ENCODE measurements around the gene C8G. TPM values are rescaled to one million over a fixed set of nuclear protein-coding genes. Genes with fewer than 3 reads are reported as not detected.
A peak's percentile ranks its signal among the peaks of the same experiment; 100 is the strongest.

C8G gene
- total RNA-seq, 6 experiments from 2014 or later: 248 to 755 (median 453) TPM

GRCh38 chr9:136903041-136903554, 41.9 kb upstream of the C8G start:
- Histone ChIP-seq H3K4me3 (no peak overlapping the region), H3K9me3 (no peaks in the 10 kb centered on the region), H3K4me1 (peaks cover 0 to 30% (median 14%) of the 10 kb centered on the region in 4 donors), H3K36me3 (peaks cover 0 to 28% (median 6%) of the 10 kb centered on the region in 4 donors), H3K27ac (peak overlapping the region; percentile 80 to 89 (median 84)), H3K27me3 (no peaks in the 10 kb centered on the region)
- peak; percentile 19 to 65 (median 42) for ATAC-seq
- TF ChIP-seq CTCF (IDR thresholded peaks at IDR 0.05): no peak
- no peak for TF ChIP-seq POLR2A (IDR thresholded peaks at IDR 0.05)
- 34% methylated on average over 12 of the region's 12 CpGs for WGBS (ENCODE audit: insufficient coverage, low coverage, low lambda C conversion rate, missing lambda C conversion rate)
- intact Hi-C loops (cut with DNase I): no loop called here
- peak in 2 of 3 donors; percentile 73 to 80 for DNase-seq

GRCh38 chr9:136906266-136906665, 38.8 kb upstream of the C8G start:
- 77% methylated on average over 4 of the region's 4 CpGs for WGBS (ENCODE audit: insufficient coverage, low coverage, low lambda C conversion rate, missing lambda C conversion rate)
- Histone ChIP-seq H3K4me3 (no peak overlapping the region), H3K4me1 (peaks cover 0 to 24% (median 14%) of the 10 kb centered on the region in 4 donors), H3K27me3 (no peaks in the 10 kb centered on the region), H3K36me3 (peaks cover 0 to 10% (median 2%) of the 10 kb centered on the region in 4 donors), H3K9me3 (no peaks in the 10 kb centered on the region), H3K27ac (no peak overlapping the region)
- DNase-seq: no peak
- TF ChIP-seq CTCF (IDR thresholded peaks at IDR 0.05): no peak
- TF ChIP-seq POLR2A (IDR thresholded peaks at IDR 0.05): no peak
- no peak for ATAC-seq
- intact Hi-C loops (cut with DNase I): no loop called here

GRCh38 chr9:136907011-136907914, 37.8 kb upstream of the C8G start:
- 97% methylated on average over 9 of the region's 29 CpGs for WGBS (ENCODE audit: insufficient coverage, low coverage, low lambda C conversion rate, missing lambda C conversion rate)
- Histone ChIP-seq H3K4me1 (peaks cover 0 to 14% (median 6%) of the 10 kb centered on the region in 4 donors), H3K27ac (no peak overlapping the region), H3K4me3 (no peak overlapping the region), H3K9me3 (no peaks in the 10 kb centered on the region), H3K27me3 (no peaks in the 10 kb centered on the region), H3K36me3 (peaks cover 0 to 10% (median 2%) of the 10 kb centered on the region in 4 donors)
- no peak for TF ChIP-seq POLR2A (IDR thresholded peaks at IDR 0.05)
- TF ChIP-seq CTCF (IDR thresholded peaks at IDR 0.05): no peak
- intact Hi-C loops (cut with DNase I): no loop called here
- DNase-seq: no peak
- no peak for ATAC-seq

- Histone ChIP-seq H3K9me3 (no peaks in the 10 kb centered on the region), H3K4me1 (no peaks in the 10 kb centered on the region), H3K36me3 (peaks cover 0 to 21% (median 5%) of the 10 kb centered on the region in 4 donors), H3K4me3 (no peak overlapping the region), H3K27me3 (no peaks in the 10 kb centered on the region), H3K27ac (no peak overlapping the region)
- DNase-seq (no peak), ATAC-seq (no peak)
- intact Hi-C loops (cut with DNase I): no loop called here
- 80% methylated on average over 7 of the region's 12 CpGs for WGBS (ENCODE audit: insufficient coverage, low coverage, low lambda C conversion rate, missing lambda C conversion rate)
- TF ChIP-seq CTCF (IDR thresholded peaks at IDR 0.05) (no peak), POLR2A (IDR thresholded peaks at IDR 0.05) (no peak)
Observed at GRCh38 chr9:136910197-136910900, 34.7 kb upstream of the C8G start.

Measured in right lobe of liver (tissue), 6 donors.